GM12801 (cell line): Measurements from ENCODE around the gene RABL6.

Experiments used
- TF ChIP-seq, protein P1 (sequence below): IDR thresholded peaks from one replicate; pipeline ENCODE4 v1.5.1; 2011; ENCODE audit warnings: control low read depth; ENCODE audit not compliant: insufficient read length; ENCODE audit errors: extremely low read depth

The RABL6 gene

DNA sequence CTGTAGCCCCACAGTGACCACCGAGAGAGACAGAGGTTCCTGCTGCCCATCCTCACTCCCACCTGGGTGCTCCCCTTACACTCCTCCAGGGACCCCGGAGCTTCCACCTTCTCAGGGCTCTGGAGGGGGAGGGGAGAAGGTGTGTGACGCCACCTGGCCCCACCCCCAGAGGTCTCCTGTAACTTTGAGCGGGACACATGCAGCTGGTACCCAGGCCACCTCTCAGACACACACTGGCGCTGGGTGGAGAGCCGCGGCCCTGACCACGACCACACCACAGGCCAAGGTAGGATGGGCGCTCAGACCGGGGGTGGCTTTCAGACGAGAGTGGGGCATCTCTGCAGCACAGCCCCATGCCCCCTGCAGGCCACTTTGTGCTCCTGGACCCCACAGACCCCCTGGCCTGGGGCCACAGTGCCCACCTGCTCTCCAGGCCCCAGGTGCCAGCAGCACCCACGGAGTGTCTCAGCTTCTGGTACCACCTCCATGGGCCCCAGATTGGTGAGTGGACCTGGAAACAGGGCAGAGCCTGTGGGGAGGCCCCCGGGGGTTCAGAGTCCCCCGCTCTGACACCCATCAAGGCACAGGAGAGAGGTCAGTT, 48.9 kb downstream of the RABL6 start:
- TF ChIP-seq, protein P1, sequence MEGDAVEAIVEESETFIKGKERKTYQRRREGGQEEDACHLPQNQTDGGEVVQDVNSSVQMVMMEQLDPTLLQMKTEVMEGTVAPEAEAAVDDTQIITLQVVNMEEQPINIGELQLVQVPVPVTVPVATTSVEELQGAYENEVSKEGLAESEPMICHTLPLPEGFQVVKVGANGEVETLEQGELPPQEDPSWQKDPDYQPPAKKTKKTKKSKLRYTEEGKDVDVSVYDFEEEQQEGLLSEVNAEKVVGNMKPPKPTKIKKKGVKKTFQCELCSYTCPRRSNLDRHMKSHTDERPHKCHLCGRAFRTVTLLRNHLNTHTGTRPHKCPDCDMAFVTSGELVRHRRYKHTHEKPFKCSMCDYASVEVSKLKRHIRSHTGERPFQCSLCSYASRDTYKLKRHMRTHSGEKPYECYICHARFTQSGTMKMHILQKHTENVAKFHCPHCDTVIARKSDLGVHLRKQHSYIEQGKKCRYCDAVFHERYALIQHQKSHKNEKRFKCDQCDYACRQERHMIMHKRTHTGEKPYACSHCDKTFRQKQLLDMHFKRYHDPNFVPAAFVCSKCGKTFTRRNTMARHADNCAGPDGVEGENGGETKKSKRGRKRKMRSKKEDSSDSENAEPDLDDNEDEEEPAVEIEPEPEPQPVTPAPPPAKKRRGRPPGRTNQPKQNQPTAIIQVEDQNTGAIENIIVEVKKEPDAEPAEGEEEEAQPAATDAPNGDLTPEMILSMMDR: no peak

DNA sequence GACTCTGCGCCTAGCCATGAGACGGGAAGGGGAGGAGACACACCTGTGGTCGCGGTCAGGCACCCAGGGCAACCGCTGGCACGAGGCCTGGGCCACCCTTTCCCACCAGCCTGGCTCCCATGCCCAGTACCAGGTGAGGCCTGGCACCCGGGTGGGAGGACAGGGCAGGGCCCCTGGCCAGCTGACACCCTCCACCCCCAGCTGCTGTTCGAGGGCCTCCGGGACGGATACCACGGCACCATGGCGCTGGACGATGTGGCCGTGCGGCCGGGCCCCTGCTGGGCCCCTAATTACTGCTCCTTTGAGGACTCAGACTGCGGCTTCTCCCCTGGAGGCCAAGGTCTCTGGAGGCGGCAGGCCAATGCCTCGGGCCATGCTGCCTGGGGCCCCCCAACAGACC, 49.4 kb downstream of the RABL6 start:
- TF ChIP-seq, protein P1: no peak

DNA sequence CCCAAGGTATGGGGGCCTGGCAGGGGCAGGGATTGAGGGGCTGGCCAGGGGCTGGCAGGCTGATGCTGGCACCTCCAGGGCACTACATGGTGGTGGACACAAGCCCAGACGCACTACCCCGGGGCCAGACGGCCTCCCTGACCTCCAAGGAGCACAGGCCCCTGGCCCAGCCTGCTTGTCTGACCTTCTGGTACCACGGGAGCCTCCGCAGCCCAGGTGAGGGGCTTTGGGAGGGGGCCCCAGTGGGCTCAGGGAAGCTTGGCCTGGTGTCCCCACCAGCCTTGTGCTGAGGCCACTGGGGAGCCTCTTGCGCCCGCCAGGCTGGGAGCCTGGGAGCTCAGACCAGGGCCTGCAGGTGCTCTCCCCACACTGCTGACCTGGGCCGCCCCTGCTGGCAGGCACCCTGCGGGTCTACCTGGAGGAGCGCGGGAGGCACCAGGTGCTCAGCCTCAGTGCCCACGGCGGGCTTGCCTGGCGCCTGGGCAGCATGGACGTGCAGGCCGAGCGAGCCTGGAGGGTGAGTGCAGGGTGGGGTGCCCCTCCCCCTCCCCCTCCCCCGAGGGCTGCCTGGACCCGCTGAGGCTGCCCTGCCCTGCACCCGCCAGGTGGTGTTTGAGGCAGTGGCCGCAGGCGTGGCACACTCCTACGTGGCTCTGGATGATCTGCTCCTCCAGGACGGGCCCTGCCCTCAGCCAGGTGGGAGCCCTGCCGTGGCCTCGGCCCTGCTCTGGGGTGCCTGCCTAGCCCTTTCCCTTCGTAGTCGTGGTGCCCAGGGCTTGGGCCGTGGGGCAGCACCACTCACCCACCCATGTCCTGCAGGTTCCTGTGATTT, 50.0 kb downstream of the RABL6 start:
- TF ChIP-seq, protein P1: no peak

DNA sequence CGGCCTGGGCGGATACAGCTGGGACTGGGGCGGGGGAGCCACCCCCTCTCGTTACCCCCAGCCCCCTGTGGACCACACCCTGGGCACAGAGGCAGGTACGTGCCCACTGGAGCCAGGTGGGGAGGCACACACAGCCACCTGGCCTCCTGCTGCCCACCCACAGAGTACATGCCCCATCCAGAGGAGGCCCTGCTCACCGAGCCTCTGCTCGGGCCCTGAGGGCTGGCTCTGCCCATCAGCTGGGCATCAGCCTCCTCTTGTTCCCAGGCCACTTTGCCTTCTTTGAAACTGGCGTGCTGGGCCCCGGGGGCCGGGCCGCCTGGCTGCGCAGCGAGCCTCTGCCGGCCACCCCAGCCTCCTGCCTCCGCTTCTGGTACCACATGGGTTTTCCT, 50.7 kb downstream of the RABL6 start:
- TF ChIP-seq, protein P1: no peak

DNA sequence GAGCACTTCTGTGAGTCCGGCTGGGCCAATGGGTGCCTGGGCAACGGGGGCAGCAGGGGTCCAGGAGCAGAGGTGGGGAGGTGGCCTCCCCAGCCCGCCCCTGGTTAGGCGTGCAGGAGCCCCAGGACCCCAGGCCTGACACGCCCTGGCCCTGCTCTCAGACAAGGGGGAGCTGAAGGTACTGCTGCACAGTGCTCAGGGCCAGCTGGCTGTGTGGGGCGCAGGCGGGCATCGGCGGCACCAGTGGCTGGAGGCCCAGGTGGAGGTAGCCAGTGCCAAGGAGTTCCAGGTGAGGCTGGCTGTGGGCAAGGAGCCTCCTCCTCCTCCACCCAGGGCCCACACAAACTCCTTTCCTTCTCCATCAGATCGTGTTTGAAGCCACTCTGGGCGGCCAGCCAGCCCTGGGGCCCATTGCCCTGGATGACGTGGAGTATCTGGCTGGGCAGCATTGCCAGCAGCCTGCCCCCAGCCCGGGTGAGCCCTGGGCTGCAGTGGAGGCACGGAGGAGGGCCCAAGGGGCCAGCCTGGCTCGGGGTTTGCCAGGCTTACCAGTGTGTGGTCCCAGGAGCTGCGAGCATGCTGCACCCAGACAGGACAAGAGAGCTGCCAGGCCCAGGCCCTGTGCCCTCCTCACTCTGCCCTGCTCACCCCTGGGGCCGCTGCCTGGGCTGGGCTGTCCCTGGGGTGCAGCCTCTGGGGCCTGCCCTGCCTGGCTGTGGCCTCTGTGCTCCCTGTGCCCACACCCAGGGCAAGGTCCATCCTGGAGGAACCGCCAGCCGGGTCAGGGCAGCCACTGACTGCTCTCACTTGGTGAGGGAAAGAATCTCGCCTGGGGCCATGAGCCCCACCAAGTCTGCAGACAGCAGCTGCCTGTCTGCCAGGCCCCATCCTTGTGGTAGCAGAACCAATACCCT, 51.4 kb downstream of the RABL6 start:
- TF ChIP-seq, protein P1: no peak

DNA sequence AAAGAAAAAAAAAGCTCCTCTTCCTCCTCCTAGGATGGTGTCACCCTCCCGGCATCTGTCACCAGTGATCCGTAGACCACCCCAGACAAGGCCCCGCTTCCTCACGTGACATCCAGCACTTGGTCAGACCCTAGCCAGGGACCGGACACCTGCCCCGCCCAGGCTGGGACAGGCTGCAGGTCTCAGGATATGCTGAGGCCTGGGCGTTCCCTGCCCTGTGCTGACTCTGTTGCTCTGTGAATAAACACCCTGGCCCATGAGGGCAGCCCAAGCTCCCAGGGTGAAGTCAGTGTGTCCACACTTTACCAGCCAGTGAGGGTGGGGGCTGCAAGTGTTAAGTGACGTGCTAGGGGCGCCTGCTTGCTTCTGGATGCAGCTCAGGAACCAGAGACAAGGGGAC, 52.8 kb downstream of the RABL6 start:
- TF ChIP-seq, protein P1: no peak
